IPS DF 19.7 (cell line): Measurements from ENCODE around the gene ATP11C.
"Not testable (repeated sequence)": the region's sequence is repeated elsewhere in the genome, so short reads cannot be mapped to it uniquely, and the experiment has no call there.

Experiments
- DNase-seq: peaks from one replicate; pipeline ENCODE4 v3.0.0-alpha.2; 2013; ENCODE audit warnings: low read depth, low spot score

The ATP11C gene

GRCh38 chrX:139932901-139933796 is at the start of gene ATP11C:
TSS of gene ATP11C (minus strand) at chrX:139933053. CDS start at chrX:139932042, 1,011 bp downstream.
- DNase-seq: no peak

DNA sequence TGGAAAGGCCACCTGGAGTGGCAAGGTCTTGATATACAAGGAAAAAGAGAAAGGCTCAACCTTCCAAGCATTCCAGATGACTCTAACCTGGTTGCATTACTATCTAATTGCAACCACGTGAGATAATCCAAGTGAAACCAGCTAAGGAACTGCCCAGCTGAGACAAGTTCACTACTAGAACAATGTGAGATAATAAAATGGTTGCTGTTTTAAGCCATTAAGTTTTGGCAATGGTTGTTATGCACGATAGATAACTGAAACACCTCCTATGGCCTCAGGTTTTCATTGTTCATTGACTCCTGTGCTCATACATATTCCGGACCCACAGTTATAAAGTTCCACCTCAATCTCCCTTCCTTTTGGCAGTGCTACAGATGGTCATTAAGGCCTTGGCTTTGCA is 41.6 kb upstream of the ATP11C start:
- no peak for DNase-seq

DNA sequence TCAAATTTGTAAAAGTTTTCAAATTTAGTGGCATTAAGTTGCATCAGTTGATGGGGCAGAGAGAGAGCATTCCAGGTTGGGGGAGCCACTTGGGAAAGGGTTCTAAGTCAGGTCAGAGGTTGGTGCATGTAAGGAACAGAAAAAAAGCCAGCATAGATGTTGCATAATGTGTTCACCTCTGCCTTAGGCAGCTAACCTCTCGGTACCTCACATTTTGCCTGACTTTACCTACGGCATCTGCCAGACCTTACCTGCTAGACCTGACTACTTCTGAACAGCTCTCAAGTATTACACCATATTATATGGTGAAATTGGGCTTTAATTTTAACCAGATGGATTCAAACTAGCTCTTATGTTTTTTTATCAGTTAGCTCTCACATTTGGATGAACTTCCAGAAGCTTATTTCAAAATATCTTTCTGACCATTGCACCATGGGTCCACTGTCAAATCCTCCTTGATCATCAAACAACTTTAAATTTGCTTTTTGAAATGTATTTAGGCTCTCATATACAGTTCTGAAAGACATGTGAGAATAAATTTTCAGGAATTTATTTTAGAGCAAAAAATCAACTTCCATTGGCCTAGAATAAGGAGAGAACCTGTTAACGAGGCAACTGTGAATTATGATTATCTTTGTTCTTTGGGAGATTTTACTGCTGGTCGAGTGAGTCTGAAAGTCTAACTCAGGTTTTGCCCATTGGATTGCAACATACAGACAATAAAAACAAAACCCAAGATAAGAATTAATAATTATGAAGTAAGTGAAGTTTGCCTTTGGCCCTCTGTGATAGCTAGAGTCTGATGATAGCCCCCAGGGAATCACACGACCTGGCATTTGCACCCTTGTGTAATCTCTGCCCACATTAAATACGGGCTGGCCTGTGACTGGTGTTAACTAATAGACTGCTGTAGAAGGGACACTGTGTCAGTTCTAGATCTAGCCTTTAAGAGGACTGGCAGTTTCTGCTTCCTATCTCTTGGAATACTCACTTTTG is 40.1 kb upstream of the ATP11C start:
- DNase-seq: no peak

- no peak for DNase-seq
Observed at GRCh38 chrX:139972113-139972512, 39.3 kb upstream of the ATP11C start.

DNA sequence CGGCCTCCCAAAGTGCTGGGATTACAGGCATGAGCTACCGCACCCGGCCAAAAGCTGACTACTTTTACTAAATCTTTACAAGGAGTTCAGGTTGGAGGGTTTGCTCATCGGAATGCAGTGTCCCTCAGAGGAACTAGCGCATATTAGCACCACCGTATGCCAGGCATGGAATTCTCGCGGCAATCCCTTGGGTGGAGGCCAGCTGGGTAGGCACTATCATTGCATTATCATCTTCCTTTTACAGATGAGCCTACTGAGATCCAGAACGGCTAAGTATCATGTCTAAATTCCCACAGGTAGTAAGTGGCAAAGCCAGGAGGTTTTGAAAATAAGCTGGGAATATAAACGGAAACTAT is 38.5 kb upstream of the ATP11C start:
- no peak for DNase-seq

GRCh38 chrX:139969286-139969685 is 36.4 kb upstream of the ATP11C start:
- no peak for DNase-seq

- DNase-seq: no peak
Observed at GRCh38 chrX:139967750-139968149, 34.9 kb upstream of the ATP11C start.

- no peak for DNase-seq
Observed at GRCh38 chrX:139967300-139967699, 34.4 kb upstream of the ATP11C start.

DNA sequence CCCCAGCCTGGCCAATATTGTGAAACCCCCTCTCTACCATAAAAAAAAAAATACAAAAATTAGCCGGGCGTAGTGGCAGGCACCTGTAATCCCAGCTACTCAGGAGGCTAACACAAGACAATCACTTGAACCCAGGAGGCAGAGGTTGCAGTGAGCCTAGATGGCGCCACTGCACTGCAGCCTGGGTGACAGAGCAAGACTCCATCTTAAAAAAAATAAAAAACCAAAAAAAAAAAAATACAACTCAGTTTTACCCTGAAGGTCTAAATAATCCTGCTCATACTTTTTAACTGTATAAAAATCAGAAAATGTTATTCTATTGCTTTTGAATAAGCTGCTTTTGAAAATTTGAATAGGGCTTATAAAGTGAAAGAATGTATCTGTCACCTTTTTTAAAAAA is 33.3 kb upstream of the ATP11C start:
- not testable (repeated sequence) for DNase-seq

- DNase-seq: no peak
Observed at GRCh38 chrX:139965421-139965820, 32.6 kb upstream of the ATP11C start, which contains the start of gene CXorf66. TSS of gene CXorf66 (minus strand) at chrX:139965521. CDS start at chrX:139965496, 25 bp downstream.

DNA sequence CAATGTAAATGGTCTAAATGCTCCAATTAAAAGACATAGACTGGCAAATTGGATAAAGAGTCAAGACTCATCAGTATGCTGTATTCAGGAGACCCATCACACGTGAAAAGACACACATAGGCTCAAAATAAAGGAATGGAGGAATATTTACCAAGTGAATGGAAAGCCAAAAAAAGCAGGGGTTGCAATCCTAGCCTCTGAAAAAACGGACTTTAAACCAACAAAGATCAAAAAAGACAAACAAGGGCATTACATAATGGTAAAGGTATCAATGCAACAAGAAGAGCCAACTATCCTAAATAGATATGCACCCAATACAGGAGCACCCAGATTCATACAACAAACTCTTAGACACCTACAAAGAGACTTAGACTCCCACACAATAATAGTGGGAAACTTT is 28.2 kb upstream of the ATP11C start:
- DNase-seq: not testable (repeated sequence)

DNA sequence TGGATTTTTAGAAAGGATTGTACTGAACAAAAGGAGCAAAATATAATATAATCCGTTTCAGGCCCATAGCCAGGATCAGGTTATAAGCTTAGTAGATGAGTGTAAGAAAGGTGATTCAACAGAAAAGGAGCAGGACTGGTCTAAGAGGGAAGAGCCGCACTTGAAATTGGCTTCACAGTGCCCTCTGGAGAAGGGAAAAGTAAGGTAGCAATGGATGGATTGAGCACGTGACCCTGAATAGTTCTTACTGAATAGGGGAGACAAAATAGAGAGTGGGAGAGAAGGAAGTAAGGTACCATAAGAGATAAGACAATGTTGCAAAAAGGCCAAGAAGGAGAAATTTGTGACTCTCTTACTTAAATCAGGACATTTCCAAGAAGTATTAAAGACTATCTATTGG is 16.9 kb upstream of the ATP11C start:
- no peak for DNase-seq

- no peak for DNase-seq
Observed at GRCh38 chrX:139945075-139945474, 12.2 kb upstream of the ATP11C start.

- DNase-seq: no peak
Observed at GRCh38 chrX:139936259-139936658, 3.4 kb upstream of the ATP11C start.

DNA sequence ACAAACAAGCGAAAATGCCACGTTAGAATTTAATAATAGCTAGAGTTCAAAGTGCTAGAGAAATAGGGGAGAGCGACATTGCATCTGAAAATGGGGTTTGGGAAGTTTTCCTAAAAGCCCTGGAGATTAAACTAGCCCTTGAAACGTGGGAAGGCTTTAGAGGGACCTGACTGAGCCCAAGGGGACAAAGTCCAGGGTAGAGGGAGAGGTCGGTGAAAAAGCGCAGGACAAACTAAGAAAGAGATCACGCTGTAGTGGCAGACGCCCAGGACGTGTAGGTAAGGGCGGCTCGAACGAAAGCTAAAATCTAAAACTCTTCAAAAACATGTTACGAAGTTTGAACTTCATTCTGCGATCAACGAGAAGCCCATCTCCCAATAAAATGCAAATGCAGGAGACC is 1.1 kb upstream of the ATP11C start:
- no peak for DNase-seq

DNA sequence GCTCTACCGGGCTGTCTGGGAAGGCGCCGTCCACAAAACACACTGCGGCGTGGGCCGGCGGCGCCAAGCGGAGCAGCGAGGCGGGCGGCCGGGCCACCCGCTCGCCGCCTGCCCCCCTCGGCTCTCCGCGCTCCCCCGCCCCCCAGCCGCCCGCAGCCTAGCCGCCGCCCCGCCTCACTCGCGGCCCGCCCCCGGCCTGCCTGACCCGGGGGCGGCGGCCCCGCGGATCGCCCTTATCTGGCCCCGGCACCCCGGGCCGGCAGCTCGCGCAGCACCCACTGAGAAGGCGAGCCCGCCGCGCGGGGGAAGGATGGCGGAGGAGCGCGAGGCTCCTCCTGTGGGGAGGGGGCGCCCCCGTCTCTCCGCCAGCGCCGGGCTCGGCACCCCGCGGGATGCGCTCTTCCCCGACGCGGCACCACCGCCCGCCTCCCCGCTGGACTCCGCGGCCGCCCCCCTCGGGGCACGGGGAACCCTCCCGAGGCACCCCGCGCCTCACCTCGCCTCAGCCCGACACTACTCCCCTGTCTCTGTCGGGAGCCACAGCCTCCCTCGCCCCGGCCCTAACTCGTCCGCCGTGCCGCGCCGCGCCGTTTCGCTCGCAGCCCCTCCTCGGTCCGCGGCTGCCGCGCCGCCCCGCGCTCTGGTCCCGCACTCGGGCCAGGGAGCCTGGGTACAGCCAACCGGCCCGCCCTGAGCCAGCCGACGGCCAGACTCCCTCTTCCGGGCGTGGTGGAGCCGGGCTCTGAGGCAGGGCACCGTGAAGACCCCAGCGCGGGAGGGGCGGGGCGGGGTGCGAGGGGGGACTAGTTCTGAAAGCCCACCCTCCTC is 566 bp downstream of the ATP11C start:
- DNase-seq: no peak

DNA sequence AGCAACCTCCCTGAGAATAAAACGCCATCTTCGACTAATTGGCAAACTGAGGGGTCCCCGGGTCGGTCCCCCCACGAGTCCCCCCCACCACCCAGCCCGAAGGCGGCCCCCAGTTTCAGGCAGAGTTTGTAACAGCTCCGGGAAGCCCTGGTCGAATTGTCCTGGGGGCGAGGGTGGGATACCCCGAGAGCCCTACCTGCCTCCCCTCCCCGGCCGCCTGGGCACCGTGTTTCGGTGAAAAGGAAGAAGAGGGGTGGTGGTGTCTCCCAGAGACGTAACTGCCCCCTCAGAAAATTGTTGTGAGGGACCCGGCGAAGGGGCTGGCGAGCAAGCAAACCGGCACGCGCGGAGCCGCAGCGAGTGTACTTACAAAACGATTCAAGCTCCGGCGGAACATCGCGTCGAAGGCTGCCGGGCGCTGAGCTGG is 1.2 kb downstream of the ATP11C start:
- DNase-seq: no peak

GRCh38 chrX:139930916-139931645 is 1.8 kb downstream of the ATP11C start:
- DNase-seq: no peak

DNA sequence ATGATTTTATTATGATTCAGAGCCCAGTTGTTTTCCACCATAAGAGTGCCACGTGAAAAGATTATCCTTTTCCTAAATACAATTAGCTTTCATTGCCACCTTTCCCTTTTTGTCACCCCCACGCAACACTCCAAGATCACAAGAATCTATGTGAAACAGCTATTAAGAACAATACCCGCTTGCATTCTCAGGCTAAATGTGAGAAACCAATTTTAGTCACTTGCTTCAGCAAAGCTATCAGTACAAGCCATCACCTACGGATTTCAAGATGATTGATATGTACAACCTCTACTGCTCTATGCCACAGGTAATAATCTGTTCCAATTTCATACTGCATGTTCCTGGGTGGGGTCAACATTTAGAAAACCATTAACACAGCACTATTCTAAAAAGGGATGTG is 2.5 kb downstream of the ATP11C start:
- no peak for DNase-seq

GRCh38 chrX:139929876-139930275 is 3.0 kb downstream of the ATP11C start:
- no peak for DNase-seq

- no peak for DNase-seq
Observed at GRCh38 chrX:139924696-139925095, 8.2 kb downstream of the ATP11C start.
